HG02852 (cell line): ENCODE data around the gene MPI.
"Not testable (repeated sequence)": the region's sequence is repeated elsewhere in the genome, so short reads cannot be mapped to it uniquely, and the experiment has no call there.

Source experiments
- ATAC-seq: cut with Tn5 transposase; IDR thresholded peaks from one replicate; pipeline ENCODE4 v1.9.1; 2021; ENCODE audit warnings: mild to moderate bottlenecking, moderate library complexity; ENCODE audit not compliant: unreplicated experiment

The MPI gene

DNA sequence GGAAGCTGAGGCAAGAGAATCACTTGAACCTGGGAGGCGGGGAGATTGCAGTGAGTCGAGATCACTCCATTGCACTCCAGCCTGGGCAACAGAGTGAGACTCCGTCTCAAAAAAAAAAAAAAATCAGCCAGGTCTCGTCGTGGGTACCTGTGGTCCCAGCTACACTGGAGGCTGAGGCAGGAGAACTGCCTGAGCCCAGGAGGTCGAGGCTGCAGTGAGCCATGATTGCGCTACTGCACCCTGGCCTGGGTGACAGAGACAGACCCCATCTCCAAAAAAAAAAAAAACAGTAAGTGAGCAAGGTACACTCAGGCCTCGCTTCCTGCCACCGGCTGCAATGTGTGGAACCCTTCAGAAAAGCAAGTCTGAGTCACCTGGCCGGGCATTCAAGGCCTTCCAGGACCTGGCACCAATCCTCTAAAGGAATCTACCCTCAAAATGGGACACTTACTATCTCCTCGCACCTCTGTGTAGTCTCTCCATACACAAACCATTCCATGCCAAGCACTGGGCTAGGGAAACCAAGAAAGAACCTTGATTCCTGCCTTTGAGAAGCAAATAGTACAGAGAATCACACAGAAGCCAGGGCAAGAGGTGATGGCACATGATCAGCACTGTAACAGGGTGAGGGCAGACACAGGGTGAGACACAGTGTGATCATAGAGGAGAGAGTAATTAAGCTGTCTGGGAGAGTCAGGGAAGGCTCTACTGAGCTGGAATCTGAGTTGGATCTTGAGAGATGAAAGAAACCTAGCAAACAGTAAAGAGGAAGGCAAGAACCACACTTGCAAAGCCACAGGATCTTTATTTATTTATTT, 26.4 kb upstream of the MPI start:
- no peak for ATAC-seq

DNA sequence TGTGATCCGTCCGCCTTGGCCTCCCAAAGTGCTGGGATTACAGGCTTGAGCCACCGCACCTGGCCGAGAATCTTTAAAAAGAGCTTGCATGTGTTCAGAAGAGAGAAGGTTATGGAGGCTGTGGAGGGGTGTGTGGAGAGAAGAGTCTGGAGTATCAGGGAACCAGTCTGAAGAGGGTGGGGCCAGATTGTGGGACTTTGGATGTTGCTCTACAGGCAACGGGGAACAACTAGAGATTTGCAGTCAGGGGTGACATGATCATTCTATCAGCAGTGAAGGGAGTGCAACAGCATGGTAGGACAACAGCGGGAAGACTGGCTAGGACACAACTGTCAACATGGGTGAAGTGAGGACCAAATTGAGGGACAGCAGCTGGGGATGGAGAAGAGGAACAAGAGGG, 25.5 kb upstream of the MPI start:
- ATAC-seq: no peak

DNA sequence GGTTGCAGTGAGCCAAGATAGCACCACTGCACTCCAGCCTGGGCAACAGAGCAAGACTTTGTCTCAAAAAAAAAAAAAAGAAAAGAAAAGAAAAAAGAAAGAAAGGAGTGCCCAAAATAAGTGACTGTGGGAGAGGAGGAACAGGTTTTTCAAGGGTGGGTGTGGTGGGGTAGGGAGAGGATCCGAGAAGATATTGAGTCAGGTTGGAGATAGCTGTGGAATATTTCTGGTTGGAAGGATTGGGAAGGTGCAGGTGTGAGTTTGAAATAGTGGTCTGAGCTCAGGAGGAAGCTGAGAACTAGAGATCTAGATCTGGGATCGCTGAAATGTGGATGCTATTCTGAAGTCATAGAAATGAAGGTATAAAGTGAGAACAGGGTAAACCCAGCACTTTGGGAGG, 24.5 kb upstream of the MPI start:
- ATAC-seq: no peak

DNA sequence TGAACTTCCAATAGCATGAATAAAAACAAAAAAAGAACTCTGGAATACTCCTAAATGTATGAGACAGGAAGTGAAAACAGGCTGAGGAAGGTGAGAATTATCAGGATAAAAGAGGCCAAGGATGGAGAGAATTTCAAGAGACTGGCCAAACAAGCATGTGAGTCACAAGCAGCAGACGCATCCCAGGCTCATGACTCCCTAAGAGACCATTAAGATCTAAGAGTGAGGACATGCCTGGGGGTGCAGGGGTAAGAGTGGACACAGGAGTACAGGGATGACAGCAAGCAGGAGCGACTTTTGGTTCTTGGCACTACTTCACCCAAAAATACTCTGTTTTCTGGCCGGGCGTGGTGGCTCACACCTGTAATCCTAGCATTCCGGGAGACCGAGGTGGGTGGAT, 23.8 kb upstream of the MPI start:
- ATAC-seq: no peak

DNA sequence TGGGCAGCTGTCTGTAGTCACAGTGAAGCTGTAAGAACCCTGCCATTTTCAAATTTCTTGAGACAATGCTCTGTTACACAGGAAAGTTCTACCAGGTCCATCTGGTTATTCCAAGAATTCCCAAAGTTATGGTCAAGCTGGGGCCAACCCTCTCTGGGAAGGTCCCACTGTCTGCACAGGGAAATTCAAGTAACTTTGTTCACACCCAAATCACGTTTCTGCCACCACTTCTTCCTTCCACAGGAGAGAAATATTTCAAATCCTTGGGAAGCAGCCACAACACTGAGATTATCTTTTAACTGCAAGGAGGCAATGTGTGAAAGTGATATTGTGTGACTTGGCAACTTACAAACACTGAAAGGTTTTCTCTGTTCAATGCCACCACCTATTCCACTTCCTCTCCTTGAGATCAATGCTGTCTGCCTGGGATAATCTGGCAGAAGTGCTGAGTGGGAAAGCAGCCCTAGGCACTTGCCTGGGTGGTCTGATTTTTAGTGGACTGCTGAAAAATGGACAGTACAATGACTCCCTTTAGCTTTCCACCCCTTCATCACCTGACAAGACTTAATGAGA, 22.3 kb upstream of the MPI start:
- no peak for ATAC-seq

DNA sequence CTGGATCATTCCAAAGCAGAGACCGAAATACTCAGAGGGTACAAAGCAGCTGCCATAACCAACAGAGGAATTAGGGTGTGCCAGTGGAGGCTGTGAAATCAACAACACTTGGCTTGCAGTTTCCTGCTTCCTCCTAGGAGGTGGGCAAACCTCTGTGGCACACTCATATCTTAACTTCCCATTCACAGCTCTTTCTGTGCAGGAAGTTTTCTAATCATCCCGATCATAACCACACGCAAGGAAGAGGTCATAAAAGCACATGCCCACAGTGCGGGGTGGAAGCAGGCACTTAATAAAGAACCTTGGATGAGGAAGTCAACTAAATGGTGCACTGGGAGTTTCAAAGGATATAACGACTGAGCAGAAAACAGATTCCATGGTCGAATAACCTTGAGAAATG, 21.8 kb upstream of the MPI start:
- no peak for ATAC-seq

DNA sequence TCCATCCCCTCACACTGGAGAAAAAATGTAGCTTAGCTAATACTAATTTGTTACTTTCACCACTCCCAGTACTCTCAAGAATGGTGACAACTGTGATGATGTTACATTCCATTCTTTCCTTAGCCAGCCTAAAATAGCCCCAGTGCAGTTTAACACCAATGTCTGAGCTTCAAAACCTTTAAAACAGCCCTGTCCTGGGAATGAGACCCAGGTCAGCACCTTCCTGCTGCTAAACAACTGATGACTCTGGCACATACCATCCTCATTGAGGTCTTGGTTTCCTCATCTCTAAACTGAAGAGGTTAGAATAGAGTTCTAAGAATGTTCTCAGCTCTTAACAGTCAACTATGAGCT, 20.5 kb upstream of the MPI start:
- ATAC-seq: no peak

DNA sequence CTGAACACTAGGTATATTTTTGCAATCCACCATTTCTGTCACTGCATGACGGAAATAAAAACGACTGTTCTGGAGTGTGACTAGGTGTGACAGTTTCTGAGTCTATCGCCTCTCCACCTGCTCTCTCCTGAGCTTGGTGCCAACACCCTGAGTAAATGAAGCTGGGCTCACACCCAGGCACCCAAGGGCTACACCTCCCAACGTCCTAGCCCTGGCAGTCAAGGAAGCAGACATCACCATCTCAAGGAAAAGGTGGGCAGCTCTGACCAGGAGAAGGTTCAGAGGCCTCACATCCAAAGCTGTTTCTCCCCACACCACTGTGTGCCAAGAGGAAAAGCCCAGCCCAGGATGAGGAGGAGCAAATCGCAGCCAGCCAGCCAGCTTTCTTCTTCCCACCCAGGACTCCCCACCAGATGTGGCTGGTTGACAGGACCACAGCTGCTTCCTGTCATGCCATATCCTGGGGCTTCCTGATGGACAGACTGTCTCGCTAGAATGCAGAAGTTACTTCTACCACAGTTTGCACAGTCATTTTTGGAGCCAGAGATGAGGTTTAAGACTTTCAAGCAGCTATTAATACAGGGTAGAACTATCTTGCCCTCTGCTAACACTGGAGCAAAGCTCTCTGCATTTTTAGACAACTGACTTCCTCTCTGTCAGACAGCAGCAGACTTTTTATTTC, 20.0 kb upstream of the MPI start:
- peak; percentile 58 for ATAC-seq

DNA sequence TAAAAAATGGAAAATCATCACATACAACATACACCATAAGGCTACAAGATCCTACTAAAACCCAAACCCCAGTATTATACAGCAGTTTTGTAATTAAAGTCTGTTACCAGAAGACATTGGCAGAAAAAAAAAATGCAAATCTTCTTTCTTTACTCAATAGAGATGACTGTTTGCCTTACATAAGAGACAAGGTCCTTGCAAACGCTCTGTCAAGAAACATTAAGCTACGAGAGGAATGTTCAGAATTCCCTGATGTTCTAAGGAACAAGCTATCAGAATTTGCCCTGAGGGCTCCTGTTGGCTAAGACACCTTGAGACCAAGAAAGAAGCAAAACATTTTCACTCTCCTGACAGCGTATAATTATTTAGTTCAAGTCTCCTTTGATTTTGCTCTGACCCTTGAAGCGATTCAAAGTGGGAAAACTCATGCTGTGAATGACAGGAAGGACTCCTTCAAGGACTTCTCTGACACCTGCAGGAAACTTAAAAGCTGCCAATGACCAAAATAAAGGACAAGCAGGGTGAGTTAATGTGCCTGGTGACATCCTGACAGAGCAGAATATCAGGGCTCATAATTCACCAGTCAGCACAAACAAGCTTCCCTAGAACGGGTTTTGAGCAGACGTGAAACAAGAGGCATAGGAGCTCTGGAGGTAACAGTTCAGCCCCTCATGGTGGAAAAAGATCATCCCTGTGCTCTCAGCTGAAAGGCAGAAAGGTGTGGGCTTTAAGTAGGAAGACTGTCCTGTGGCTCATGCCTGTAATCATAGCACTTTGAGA, 19.2 kb upstream of the MPI start:
- no peak for ATAC-seq

DNA sequence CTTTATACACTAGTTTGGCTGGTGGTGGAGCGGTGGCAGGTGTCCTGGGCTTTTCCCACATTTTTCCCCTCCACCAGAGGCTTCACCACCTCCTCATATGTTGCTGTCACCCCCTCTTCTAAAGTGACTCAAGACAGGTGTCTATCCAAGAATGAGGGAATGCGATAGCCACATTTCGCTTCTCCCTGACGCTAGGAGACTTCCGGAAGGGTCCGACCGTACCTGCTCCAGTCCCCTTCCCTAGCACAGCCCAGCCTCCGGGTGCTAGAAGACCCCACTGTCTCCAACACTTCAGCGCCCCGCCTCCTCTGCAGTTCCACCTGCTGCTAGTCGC, 17.2 kb upstream of the MPI start:
- no peak for ATAC-seq

DNA sequence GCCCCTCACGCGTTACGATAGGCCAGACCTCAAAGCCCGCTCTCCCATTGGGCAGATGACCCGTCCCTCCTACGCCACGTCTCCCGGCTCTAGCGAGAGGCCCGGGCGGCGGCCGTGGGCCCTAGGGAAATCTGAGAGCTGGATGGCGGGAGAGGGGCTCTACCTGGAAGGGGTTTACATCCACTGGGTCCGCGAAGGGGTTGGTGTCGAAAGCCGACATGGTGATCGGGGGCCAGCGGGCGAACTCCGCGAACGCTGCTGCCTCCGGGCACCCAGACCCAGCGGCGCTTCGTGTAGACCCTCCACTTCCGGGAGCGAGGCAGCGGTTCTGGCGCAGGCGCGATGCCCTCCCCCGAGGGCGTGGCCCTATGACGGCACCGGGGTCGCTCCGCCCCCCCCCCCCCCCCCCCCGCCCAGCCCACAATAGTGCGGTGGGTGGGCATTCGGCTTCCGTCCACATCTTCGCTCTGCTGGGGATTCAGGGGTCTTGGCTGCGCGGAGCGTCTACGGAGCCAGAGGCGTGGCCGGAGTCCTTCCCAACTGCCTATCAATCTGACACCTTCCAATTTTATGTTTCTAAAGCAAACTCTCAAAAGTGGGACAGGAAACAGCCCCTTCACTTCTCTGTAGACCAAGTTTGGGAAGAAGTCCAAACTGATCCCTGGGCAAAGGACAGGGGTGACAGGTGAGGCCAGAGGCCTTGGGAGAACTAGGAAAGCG, 16.6 kb upstream of the MPI start, which contains the start of gene SCAMP2:
TSS of gene SCAMP2 (minus strand) at position 330 of the 720 bp plus-strand sequence. CDS start at position 220, 110 bp downstream.
- ATAC-seq: peak; percentile 78

DNA sequence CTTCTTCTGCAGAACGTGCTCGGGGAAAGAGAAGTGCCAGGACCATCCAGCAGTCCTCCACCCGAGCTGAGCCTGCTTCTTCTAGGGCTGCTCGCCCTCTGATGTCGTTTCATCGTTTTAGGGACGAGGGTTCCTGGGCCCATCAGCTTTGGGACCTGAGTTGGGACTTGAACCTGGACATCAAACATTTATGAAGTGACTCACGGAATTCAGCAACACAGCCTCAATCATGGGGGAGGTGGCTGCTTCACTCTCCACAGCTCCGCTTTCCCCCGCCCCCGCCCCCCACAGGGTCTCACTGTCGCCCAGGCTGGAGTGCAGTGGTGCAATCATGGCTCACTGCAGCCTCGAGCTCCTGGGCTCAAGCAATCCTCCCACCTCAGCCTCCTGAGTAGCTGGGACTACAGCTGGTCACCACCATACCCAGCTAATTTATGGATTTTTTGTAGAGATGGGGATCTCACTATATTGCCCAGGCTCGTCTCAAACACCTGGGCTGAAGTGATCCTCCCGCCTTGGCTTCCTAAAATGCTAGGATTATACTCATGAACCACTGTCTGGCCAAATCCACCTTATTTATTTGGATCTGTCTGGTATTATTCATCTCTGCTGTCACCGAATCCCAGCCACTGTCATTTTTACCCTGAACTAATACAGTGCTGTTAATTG, 16.0 kb upstream of the MPI start:
- ATAC-seq: no peak

DNA sequence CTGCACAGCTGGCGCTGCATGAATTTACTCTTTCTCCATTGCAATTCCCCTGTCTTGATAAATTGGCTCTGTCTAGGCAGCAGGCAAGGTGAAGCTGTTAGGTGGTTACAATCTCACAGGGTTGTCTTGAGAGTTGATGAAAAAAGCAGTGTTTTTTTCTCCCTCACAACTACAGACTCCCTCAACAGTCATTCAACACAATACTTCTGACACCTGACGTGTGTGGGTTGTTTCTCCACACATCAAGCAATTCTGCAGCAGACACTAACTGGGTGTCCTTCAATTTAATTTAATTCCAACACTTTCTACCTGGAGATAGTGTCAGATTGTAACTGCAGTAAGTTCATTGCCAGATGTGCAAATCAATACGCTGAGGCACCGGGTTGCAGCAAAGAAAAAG, 11.6 kb upstream of the MPI start:
- ATAC-seq: no peak

DNA sequence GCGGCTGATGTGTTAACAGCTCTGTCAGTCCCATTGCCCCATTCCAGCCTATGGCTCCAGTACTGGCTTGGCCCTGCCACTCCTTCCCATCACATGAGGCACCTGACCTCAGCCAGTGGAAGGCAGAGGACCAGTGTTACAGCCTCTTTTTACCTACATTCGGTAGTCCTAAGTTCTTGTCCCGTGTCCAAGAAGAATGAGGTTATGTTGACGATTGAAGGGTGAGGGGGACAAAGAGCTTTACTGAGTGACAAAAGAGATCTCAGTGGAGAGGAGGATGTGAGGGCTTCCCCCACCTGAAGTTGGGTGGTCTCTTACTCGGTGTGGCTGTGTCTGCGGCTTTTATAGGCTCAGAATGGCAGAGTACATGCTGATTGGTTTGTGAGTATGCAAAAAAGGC, 7.3 kb upstream of the MPI start:
- ATAC-seq: no peak

DNA sequence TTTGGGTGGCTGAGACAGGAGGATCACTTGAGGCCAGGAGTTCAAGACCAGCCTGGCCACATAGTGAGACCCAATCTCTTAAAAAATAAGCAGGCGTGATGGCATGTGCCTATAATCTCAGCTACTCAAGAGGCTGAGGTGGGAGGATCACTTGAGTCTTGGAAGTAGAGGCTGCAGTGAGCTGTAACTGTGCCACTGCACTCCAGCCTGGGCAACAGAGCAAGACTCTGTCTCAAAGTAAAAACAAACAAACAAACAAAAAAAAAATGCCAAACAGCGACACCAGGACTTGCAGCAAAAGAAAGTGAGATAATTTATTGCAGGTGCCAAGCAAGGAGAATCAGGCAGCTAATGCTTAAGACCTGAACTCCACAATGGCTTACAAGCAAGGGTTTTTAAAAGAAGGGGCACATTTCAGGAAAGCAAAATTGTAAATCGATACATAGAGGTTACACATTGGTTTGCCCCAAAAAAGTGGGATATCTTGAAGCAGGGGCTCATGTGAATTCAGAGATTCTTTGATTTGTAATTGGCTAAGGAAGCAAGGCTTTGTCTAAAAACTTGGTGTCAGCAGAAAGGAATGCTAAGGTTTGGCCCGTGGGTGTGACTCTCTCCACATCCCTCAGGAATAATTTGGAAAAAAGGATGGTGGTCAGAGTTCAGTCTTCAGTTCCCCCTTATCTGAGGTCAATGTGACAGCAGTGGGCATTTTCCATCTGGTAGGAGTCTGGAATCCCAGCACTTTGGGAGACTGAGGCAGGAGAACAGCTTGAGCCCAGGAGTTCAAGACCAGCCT, 5.2 kb upstream of the MPI start:
- no peak for ATAC-seq

DNA sequence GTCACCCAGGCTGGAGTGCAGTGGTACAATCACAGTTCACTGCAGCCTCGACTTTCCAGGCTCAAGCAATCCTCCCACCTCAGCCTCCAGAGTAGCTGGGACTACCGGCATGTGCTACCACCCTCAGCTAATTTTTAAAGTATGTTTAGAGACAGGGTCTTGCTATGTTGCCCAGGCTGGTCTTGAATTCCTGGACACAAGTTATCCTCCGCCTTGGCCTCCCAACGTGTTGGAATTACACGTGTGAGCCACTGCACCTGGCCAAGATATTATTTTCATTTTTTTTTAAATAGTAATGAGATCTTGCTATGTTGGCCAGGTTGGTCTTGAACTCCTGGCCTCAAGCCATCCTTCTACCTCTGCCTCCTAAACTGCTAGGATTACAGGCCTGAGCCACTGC, 4.4 kb upstream of the MPI start:
- no peak for ATAC-seq

DNA sequence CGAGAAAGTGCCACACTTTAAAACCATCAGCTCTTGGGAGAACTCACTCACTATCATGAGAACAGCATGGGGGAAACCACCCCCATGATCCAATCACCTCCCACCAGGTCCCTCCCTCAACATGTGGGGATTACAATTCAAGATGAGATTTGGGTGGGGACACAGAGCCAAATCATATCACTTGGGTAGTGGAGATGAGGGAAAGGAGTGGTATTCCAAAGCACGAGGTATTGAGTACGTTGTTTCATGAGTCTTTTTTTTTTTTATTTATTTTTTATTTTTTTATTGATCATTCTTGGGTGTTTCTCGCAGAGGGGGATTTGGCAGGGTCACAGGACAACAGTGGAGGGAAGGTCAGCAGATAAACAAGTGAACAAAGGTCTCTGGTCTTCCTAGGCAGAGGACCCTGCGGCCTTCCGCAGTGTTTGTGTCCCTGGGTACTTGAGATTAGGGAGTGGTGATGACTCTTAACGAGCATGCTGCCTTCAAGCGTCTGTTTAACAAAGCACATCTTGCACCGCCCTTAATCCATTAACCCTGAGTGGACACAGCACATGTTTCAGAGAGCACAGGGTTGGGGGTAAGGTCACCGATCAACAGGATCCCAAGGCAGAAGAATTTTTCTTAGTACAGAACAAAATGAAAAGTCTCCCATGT, 2.2 kb upstream of the MPI start:
- not testable (repeated sequence) for ATAC-seq

DNA sequence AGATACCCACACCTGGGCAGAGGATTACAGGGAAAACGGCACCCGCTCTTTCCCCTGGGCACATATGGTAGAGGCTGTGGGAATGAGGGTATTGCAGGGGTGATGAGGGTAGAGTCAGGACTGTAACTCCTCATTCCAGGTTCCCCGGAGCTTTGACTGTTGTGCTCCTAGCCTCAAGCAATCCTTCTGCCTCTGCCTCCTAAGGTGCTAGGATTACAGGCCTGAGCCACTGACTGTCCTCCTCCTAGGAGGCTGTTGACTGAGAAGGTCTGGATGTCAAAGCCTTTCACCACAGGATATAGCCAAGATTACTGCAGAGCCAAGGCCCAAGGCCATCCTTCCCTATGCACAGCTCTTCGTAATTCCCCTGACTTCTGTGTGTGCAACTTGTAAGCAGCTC, 1.1 kb upstream of the MPI start:
- ATAC-seq: no peak

DNA sequence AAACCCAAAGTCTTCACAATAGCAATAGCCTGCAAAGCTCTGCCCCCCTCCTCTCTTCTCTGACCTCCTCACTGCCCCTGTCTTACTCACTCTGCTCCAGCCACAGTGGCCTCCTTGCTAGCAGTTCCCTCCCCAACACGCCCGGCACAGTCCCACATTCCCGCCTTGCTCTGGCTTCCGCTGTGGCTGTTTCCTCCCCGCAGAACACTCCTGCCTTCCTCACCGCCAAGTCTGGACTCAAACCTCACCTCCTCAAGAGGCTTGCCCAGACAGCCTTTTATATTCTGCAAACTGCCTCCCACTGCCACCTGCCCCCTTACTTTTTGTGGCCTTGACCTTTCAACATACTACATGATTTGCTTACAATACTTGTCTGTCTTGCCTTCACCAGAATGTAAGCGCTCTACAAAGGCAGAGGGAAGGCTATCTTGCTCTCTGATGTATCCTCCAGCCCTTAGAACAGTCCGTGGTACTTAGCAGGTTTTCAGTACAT, 406 bp upstream of the MPI start:
- ATAC-seq: peak; percentile 14
